ENCODE data around the gene CHADL.

Gene CHADL

DNA sequence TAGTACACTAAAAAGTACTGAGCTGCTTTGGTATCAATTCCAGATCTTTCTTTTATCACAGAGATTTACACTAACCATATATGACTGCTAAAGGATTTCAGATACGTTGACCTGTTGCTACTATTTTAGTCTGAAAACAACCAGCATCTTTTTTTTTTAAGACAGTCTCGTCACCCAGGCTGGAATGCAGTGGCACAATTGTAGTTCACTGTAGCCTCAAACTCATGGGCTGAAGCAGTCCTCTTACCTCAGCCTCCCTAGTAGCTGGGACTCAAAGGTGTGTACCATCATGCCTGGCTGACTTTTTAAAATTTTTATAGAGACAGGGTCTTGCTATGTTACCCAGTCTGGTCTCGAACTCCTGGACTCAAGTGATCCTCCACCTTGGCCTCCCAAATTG is 59.8 kb downstream of the CHADL start:
- no peak for DNase-seq

DNA sequence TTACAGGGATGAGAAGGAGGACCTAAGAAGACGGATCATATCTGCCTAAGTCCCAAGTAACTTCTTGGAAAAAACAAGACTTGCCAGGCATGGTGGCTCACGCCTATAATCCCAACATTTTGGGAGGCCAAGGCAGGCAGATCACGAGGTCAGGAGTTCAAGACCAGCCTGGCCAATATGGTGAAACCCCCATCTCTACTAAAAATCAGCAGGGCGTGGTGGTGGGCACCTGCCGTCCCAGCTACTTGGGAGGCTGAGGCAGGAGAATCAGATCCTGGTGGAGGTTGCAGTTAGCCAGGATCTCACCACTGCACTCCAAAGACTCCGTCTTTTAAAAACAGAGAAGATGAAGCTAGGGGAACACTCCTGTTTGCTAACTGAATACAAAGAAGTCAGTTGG is 60.4 kb downstream of the CHADL start:
- peak; percentile 34 for DNase-seq
